Skin epidermis (tissue), 12 donors: Measurements from ENCODE around the gene ATP2B2.

Experiments used
- H3K27ac ChIP-seq, 21 experiments: fragments of 200-600 bp; sonication (generic) in 11 of 21; one replicate each; pipeline ENCODE4 v1.5.0; 2020; ENCODE audit warnings: mild to moderate bottlenecking in 3 of 21, inconsistent platforms in 2 of 21, moderate library complexity in 2 of 21
- H3K4me3 ChIP-seq, 7 experiments: fragments of 200-600 bp; sonication (generic) in 2 of 7; one replicate each; pipeline ENCODE4 v1.5.0; 2020; ENCODE audit warnings: inconsistent platforms in 2 of 7, mild to moderate bottlenecking in 2 of 7, moderate library complexity in 1 of 7

ATP2B2 gene

GRCh38 chr3:10379961-10380360, 125.4 kb downstream of the ATP2B2 start:
- H3K27ac ChIP-seq, result no peak overlapping the region

GRCh38 chr3:10379161-10379560, 126.2 kb downstream of the ATP2B2 start:
- H3K4me3 ChIP-seq, result no peak overlapping the region
- H3K27ac ChIP-seq, result no peak overlapping the region

More at GRCh38 chr3:10379961-10380360, 125.4 kb downstream of the ATP2B2 start:
- no peak overlapping the region for H3K4me3 ChIP-seq

- no peak overlapping the region for H3K4me3 ChIP-seq
- no peak overlapping the region for H3K27ac ChIP-seq
These were observed 126.6 kb downstream of the ATP2B2 start for GRCh38 chr3:10378742-10379141.

- Histone ChIP-seq H3K4me3 (no peak overlapping the region), H3K27ac (no peak overlapping the region)
These were observed 127.1 kb downstream of the ATP2B2 start for GRCh38 chr3:10378246-10378645.

- H3K27ac ChIP-seq, result no peak overlapping the region
- no peak overlapping the region for H3K4me3 ChIP-seq
These were observed 128.1 kb downstream of the ATP2B2 start for GRCh38 chr3:10377148-10377725.

GRCh38 chr3:10376353-10376752, 129.0 kb downstream of the ATP2B2 start:
- Histone ChIP-seq H3K27ac (no peak overlapping the region), H3K4me3 (no peak overlapping the region)

GRCh38 chr3:10375296-10376053, 129.9 kb downstream of the ATP2B2 start:
- H3K4me3 ChIP-seq, result no peak overlapping the region
- no peak overlapping the region for H3K27ac ChIP-seq

- no peak overlapping the region for H3K27ac ChIP-seq
- H3K4me3 ChIP-seq, result no peak overlapping the region
These were observed 131.1 kb downstream of the ATP2B2 start for GRCh38 chr3:10374311-10374710.

GRCh38 chr3:10373686-10374261, 131.6 kb downstream of the ATP2B2 start:
- H3K4me3 ChIP-seq, result no peak overlapping the region
- H3K27ac ChIP-seq, result no peak overlapping the region

- no peak overlapping the region for H3K27ac ChIP-seq
- no peak overlapping the region for H3K4me3 ChIP-seq
These were observed 133.6 kb downstream of the ATP2B2 start for GRCh38 chr3:10371789-10372188.

GRCh38 chr3:10371167-10371566, 134.2 kb downstream of the ATP2B2 start:
- Histone ChIP-seq H3K4me3 (no peak overlapping the region), H3K27ac (no peak overlapping the region)

GRCh38 chr3:10370429-10370828, 135.0 kb downstream of the ATP2B2 start:
- H3K27ac ChIP-seq, result no peak overlapping the region
- no peak overlapping the region for H3K4me3 ChIP-seq

- H3K27ac ChIP-seq, result no peak overlapping the region
- H3K4me3 ChIP-seq, result no peak overlapping the region
These were observed 136.9 kb downstream of the ATP2B2 start for GRCh38 chr3:10368512-10368911.

- H3K27ac ChIP-seq, result no peak overlapping the region
- H3K4me3 ChIP-seq, result no peak overlapping the region
These were observed 137.9 kb downstream of the ATP2B2 start for GRCh38 chr3:10367506-10367905.

- peak overlapping the region in 1 of 21 experiments; percentile 3 for H3K27ac ChIP-seq
These were observed 138.7 kb downstream of the ATP2B2 start for GRCh38 chr3:10366651-10367101.

GRCh38 chr3:10365791-10366190, 139.6 kb downstream of the ATP2B2 start:
- H3K4me3 ChIP-seq, result no peak overlapping the region
- no peak overlapping the region for H3K27ac ChIP-seq

More at GRCh38 chr3:10366651-10367101, 138.7 kb downstream of the ATP2B2 start:
- no peak overlapping the region for H3K4me3 ChIP-seq

- H3K27ac ChIP-seq, result no peak overlapping the region
- H3K4me3 ChIP-seq, result no peak overlapping the region
These were observed 140.1 kb downstream of the ATP2B2 start for GRCh38 chr3:10365316-10365715.

GRCh38 chr3:10364806-10365205, 140.6 kb downstream of the ATP2B2 start:
- Histone ChIP-seq H3K4me3 (no peak overlapping the region), H3K27ac (no peak overlapping the region)

GRCh38 chr3:10363935-10364334, 141.5 kb downstream of the ATP2B2 start:
- no peak overlapping the region for H3K4me3 ChIP-seq
- no peak overlapping the region for H3K27ac ChIP-seq

GRCh38 chr3:10361375-10361774, 144.0 kb downstream of the ATP2B2 start:
- Histone ChIP-seq H3K27ac (no peak overlapping the region), H3K4me3 (no peak overlapping the region)

- Histone ChIP-seq H3K27ac (no peak overlapping the region), H3K4me3 (no peak overlapping the region)
These were observed 144.9 kb downstream of the ATP2B2 start for GRCh38 chr3:10360478-10360877.
